ENCODE results near the gene SAP30.

GRCh38 chr4:173333658-173334084 lies 37.1 kb upstream of the SAP30 start:
- TF ChIP-seq, protein P1, sequence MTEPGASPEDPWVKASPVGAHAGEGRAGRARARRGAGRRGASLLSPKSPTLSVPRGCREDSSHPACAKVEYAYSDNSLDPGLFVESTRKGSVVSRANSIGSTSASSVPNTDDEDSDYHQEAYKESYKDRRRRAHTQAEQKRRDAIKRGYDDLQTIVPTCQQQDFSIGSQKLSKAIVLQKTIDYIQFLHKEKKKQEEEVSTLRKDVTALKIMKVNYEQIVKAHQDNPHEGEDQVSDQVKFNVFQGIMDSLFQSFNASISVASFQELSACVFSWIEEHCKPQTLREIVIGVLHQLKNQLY (CRISPR knock-in tag; IDR thresholded peaks at IDR 0.05): no peak
- no peak for TF ChIP-seq FOXJ3 (CRISPR knock-in tag; IDR thresholded peaks at IDR 0.05; ENCODE audit: borderline replicate concordance)
- TF ChIP-seq, protein P2, sequence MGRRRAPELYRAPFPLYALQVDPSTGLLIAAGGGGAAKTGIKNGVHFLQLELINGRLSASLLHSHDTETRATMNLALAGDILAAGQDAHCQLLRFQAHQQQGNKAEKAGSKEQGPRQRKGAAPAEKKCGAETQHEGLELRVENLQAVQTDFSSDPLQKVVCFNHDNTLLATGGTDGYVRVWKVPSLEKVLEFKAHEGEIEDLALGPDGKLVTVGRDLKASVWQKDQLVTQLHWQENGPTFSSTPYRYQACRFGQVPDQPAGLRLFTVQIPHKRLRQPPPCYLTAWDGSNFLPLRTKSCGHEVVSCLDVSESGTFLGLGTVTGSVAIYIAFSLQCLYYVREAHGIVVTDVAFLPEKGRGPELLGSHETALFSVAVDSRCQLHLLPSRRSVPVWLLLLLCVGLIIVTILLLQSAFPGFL (CRISPR knock-in tag; IDR thresholded peaks at IDR 0.05; ENCODE audit: borderline replicate concordance): no peak
- TF ChIP-seq ESRRA (CRISPR knock-in tag; IDR thresholded peaks at IDR 0.05; ENCODE audit: borderline replicate concordance): no peak
- TF ChIP-seq, protein P3, sequence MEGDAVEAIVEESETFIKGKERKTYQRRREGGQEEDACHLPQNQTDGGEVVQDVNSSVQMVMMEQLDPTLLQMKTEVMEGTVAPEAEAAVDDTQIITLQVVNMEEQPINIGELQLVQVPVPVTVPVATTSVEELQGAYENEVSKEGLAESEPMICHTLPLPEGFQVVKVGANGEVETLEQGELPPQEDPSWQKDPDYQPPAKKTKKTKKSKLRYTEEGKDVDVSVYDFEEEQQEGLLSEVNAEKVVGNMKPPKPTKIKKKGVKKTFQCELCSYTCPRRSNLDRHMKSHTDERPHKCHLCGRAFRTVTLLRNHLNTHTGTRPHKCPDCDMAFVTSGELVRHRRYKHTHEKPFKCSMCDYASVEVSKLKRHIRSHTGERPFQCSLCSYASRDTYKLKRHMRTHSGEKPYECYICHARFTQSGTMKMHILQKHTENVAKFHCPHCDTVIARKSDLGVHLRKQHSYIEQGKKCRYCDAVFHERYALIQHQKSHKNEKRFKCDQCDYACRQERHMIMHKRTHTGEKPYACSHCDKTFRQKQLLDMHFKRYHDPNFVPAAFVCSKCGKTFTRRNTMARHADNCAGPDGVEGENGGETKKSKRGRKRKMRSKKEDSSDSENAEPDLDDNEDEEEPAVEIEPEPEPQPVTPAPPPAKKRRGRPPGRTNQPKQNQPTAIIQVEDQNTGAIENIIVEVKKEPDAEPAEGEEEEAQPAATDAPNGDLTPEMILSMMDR (IDR thresholded peaks at IDR 0.05): no peak
- TF ChIP-seq TEAD4 (CRISPR knock-in tag; IDR thresholded peaks at IDR 0.05): no peak
- no peak for TF ChIP-seq NFATC4 (CRISPR knock-in tag; IDR thresholded peaks at IDR 0.05)
- TF ChIP-seq, protein P4, sequence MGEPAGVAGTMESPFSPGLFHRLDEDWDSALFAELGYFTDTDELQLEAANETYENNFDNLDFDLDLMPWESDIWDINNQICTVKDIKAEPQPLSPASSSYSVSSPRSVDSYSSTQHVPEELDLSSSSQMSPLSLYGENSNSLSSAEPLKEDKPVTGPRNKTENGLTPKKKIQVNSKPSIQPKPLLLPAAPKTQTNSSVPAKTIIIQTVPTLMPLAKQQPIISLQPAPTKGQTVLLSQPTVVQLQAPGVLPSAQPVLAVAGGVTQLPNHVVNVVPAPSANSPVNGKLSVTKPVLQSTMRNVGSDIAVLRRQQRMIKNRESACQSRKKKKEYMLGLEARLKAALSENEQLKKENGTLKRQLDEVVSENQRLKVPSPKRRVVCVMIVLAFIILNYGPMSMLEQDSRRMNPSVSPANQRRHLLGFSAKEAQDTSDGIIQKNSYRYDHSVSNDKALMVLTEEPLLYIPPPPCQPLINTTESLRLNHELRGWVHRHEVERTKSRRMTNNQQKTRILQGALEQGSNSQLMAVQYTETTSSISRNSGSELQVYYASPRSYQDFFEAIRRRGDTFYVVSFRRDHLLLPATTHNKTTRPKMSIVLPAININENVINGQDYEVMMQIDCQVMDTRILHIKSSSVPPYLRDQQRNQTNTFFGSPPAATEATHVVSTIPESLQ (CRISPR knock-in tag; IDR thresholded peaks at IDR 0.05): no peak
- TF ChIP-seq, protein P5, sequence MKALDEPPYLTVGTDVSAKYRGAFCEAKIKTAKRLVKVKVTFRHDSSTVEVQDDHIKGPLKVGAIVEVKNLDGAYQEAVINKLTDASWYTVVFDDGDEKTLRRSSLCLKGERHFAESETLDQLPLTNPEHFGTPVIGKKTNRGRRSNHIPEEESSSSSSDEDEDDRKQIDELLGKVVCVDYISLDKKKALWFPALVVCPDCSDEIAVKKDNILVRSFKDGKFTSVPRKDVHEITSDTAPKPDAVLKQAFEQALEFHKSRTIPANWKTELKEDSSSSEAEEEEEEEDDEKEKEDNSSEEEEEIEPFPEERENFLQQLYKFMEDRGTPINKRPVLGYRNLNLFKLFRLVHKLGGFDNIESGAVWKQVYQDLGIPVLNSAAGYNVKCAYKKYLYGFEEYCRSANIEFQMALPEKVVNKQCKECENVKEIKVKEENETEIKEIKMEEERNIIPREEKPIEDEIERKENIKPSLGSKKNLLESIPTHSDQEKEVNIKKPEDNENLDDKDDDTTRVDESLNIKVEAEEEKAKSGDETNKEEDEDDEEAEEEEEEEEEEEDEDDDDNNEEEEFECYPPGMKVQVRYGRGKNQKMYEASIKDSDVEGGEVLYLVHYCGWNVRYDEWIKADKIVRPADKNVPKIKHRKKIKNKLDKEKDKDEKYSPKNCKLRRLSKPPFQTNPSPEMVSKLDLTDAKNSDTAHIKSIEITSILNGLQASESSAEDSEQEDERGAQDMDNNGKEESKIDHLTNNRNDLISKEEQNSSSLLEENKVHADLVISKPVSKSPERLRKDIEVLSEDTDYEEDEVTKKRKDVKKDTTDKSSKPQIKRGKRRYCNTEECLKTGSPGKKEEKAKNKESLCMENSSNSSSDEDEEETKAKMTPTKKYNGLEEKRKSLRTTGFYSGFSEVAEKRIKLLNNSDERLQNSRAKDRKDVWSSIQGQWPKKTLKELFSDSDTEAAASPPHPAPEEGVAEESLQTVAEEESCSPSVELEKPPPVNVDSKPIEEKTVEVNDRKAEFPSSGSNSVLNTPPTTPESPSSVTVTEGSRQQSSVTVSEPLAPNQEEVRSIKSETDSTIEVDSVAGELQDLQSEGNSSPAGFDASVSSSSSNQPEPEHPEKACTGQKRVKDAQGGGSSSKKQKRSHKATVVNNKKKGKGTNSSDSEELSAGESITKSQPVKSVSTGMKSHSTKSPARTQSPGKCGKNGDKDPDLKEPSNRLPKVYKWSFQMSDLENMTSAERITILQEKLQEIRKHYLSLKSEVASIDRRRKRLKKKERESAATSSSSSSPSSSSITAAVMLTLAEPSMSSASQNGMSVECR (CRISPR knock-in tag; IDR thresholded peaks at IDR 0.05; ENCODE audit: borderline replicate concordance): no peak
- TF ChIP-seq, protein P6, sequence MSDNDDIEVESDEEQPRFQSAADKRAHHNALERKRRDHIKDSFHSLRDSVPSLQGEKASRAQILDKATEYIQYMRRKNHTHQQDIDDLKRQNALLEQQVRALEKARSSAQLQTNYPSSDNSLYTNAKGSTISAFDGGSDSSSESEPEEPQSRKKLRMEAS (CRISPR knock-in tag; IDR thresholded peaks at IDR 0.05): no peak
- TF ChIP-seq NR2C2 (CRISPR knock-in tag; IDR thresholded peaks at IDR 0.05): no peak
- no peak for TF ChIP-seq ETV6 (CRISPR knock-in tag; IDR thresholded peaks at IDR 0.05)
- TF ChIP-seq, protein P7, sequence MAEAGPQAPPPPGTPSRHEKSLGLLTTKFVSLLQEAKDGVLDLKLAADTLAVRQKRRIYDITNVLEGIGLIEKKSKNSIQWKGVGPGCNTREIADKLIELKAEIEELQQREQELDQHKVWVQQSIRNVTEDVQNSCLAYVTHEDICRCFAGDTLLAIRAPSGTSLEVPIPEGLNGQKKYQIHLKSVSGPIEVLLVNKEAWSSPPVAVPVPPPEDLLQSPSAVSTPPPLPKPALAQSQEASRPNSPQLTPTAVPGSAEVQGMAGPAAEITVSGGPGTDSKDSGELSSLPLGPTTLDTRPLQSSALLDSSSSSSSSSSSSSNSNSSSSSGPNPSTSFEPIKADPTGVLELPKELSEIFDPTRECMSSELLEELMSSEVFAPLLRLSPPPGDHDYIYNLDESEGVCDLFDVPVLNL (CRISPR knock-in tag; IDR thresholded peaks at IDR 0.05; ENCODE audit: borderline replicate concordance, low read depth): no peak
